Activated CD4-positive, alpha-beta memory T cell treated with anti-CD3 and anti-CD28 coated beads for 36 hours (primary cell): Measurements from ENCODE around the gene DENND6B. TPM values are rescaled to one million over a fixed set of nuclear protein-coding genes. Genes with fewer than 3 reads are reported as not detected.
"Not testable (repeated sequence)": the region's sequence is repeated elsewhere in the genome, so short reads cannot be mapped to it uniquely, and the experiment has no call there.

Experiments used
- CTCF ChIA-PET: fragments of 350-600 bp; sonication (Branson Sonifier 250); formaldehyde crosslinking; loops from one replicate; lab custom pipeline; 2021; ENCODE audit warnings: antibody characterized with exemption, inconsistent platforms; lab: Charles Lee
- POLR2A ChIA-PET: fragments of 350-600 bp; sonication (Branson Sonifier 250); formaldehyde crosslinking; loops from one replicate; lab custom pipeline; 2021; ENCODE audit warnings: antibody characterized with exemption; lab: Charles Lee
- DNase-seq: peaks from one replicate; pipeline ENCODE4 v3.0.0-alpha.2; 2020
- H3K27ac Mint-ChIP-seq: one replicate; pipeline ENCODE4 v1.8.0; 2021; ENCODE audit warnings: mixed read lengths
- H3K27me3 Mint-ChIP-seq: one replicate; pipeline ENCODE4 v1.8.0; 2021; ENCODE audit warnings: mixed read lengths
- H3K36me3 Mint-ChIP-seq: one replicate; pipeline ENCODE4 v1.8.0; 2021; ENCODE audit warnings: mixed read lengths
- H3K4me1 Mint-ChIP-seq: one replicate; pipeline ENCODE4 v1.8.0; 2021; ENCODE audit warnings: low read depth, mixed read lengths
- H3K4me3 Mint-ChIP-seq: one replicate; pipeline ENCODE4 v1.8.0; 2021; ENCODE audit warnings: mild to moderate bottlenecking, mixed read lengths
- H3K9me3 Mint-ChIP-seq: one replicate; pipeline ENCODE4 v1.8.0; 2021; ENCODE audit warnings: mixed read lengths
- intact Hi-C: fragments of 100-400 bp; cut with micrococcal nuclease; formaldehyde crosslinking; loops from one replicate; pipeline ENCODE4 v1.15.1; 2023
- total RNA-seq, 2 experiments: library from RNA; stranded (reverse); gene quantifications; one replicate each; pipeline ENCODE4 v1.2.3, GENCODE V29; 2021

Gene DENND6B
- total RNA-seq, 2 experiments from 2014 or later: 3.5 to 3.6 TPM

DNA sequence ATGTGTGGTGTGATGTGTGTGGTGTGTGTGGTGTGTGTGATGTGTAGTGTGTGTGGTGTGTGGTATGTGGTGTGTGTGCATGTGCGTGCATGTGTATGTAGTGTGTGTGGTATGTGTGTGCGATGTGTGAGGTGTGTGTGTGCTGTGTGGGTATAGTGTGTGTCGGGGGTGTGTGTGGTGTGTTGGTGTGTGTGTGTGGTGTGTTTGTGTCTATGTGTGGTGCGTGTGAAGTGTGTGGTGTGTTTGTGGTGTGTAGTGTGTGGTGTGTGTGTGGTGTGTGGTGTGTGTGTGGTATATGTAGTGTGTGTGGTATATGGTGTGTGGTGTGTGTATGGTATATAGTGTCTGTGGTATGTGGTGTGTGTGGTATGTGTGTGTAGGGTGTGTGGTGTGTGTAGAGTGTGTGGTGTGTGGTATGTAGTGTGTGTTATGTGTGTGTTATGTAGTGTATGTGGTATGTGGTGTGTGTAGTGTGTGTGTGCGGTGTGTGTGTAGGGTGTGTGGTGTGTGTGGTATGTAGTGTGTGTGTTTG lies 11.3 kb upstream of the DENND6B start:
- Mint-ChIP-seq H3K9me3 (no peaks in the 10 kb centered on the region), H3K27ac (no peak overlapping the region), H3K36me3 (no peaks in the 10 kb centered on the region), H3K27me3 (no peaks in the 10 kb centered on the region), H3K4me3 (no peak overlapping the region), H3K4me1 (peaks cover 10% of the 10 kb centered on the region)
- no peak for DNase-seq
- ChIA-PET POLR2A (no interaction called here), CTCF (no interaction called here)
- intact Hi-C loops: no loop called here

DNA sequence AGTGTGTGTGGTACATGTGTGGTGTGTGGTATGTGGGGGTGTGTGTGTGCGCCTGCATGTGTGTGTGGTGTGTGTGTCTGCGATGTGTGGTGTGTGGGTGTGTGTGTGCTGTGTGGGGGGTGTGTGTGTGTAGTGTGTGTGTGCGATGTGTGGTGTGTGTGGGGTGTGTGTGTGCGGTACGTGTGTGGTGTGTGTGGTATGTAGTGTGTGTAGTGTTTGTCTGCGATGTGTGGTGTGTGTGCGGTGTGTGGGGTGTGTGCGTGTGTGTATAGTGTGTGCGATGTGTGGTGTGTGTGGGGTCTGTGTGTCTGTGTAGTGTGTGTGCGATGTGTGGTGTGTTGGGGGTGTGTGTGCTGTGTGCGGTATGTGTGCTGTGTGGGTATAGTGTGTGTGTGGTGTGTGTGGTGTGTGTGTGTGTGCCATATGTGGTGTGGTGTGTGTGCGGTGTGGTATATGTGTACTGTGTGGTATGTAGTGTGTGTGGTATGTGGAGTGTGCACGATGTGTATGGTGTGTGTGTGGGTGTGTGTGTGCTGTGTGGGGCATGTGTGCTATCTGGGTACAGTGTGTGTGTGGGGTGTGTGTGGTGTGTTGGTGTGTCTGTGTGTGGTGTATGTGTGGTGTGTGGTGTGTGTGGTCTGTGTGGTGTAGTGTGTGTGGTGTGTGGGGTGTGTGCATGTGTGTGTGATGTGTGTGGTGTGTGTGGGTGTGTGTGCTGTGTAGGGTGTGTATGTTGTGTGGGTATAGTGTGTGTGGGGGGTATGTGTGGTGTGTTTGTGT lies 10.6 kb upstream of the DENND6B start:
- CTCF ChIA-PET: no interaction called here
- Mint-ChIP-seq H3K27me3 (no peaks in the 10 kb centered on the region), H3K27ac (no peak overlapping the region), H3K4me3 (no peak overlapping the region), H3K36me3 (no peaks in the 10 kb centered on the region), H3K9me3 (no peaks in the 10 kb centered on the region), H3K4me1 (peaks cover 10% of the 10 kb centered on the region)
- POLR2A ChIA-PET: no interaction called here
- intact Hi-C loops: no loop called here
- DNase-seq: no peak

- H3K4me1 Mint-ChIP-seq, H3K36me3 Mint-ChIP-seq, H3K4me3 Mint-ChIP-seq, intact Hi-C loops, H3K27me3 Mint-ChIP-seq, H3K27ac Mint-ChIP-seq, DNase-seq, H3K9me3 Mint-ChIP-seq: not testable (repeated sequence)
- ChIA-PET CTCF (interaction anchor here (0.7 to 1.9 kb wide), 3 partner anchors 58 to 92 kb away, joined by 3 to 7 read pairs (median 3); no protein-coding TSS in a partner anchor), POLR2A (interaction anchor here (0.6 kb wide), 1 partner anchor 327 kb away, joined by 3 read pairs; no protein-coding TSS in a partner anchor)
Observed at GRCh38 chr22:50334433-50334832, 7.6 kb upstream of the DENND6B start.

GRCh38 chr22:50329236-50329635 lies 2.4 kb upstream of the DENND6B start:
- no peaks in the 10 kb centered on the region for H3K36me3 Mint-ChIP-seq
- H3K4me3 Mint-ChIP-seq: peak overlapping the region; percentile 4
- POLR2A ChIA-PET: interaction anchor here (0.6 kb wide), 1 partner anchor 213 kb away, joined by 5 read pairs; no protein-coding TSS in a partner anchor
- no peaks in the 10 kb centered on the region for H3K9me3 Mint-ChIP-seq
- no peak for DNase-seq
- CTCF ChIA-PET: interaction anchor here (0.6 to 6.0 kb wide), 5 partner anchors 9 to 77 kb away, joined by 3 to 33 read pairs (median 13); no protein-coding TSS in a partner anchor
- peaks cover 10% of the 10 kb centered on the region for H3K4me1 Mint-ChIP-seq
- intact Hi-C loops: loop anchor here (2.0 kb wide), 1 partner anchor 14 kb away; the partner anchor contains the start of gene PPP6R2
- no peak overlapping the region for H3K27ac Mint-ChIP-seq
- peaks cover 7% of the 10 kb centered on the region for H3K27me3 Mint-ChIP-seq

GRCh38 chr22:50327711-50328019 lies 853 bp upstream of the DENND6B start:
- Mint-ChIP-seq H3K9me3 (no peaks in the 10 kb centered on the region), H3K36me3 (no peaks in the 10 kb centered on the region), H3K4me3 (peak overlapping the region; percentile 73), H3K27ac (no peak overlapping the region), H3K27me3 (peaks cover 7% of the 10 kb centered on the region), H3K4me1 (peaks cover 10% of the 10 kb centered on the region)
- intact Hi-C loops: loop anchor here (1.0 to 2.0 kb wide), 2 partner anchors 15 to 51 kb away; partner anchors contain the start of gene PPP6R2
- ChIA-PET CTCF (interaction anchor here (0.6 to 6.0 kb wide), 17 partner anchors 8 to 87 kb away, joined by 3 to 33 read pairs (median 6); partner anchors contain the start of genes HDAC10 and TUBGCP6), POLR2A (no interaction called here)
- no peak for DNase-seq

GRCh38 chr22:50326225-50326955 lies 422 bp downstream of the DENND6B start:
- H3K9me3 Mint-ChIP-seq: no peaks in the 10 kb centered on the region
- ChIA-PET POLR2A (interaction anchor here (0.9 kb wide), 1 partner anchor 59 kb away, joined by 3 read pairs; no protein-coding TSS in a partner anchor), CTCF (interaction anchor here (0.7 to 6.0 kb wide), 14 partner anchors 9 to 213 kb away, joined by 3 to 33 read pairs (median 4); partner anchors contain the start of genes PLXNB2 and TYMP)
- no peak overlapping the region for H3K27ac Mint-ChIP-seq
- no peaks in the 10 kb centered on the region for H3K36me3 Mint-ChIP-seq
- peak overlapping the region; percentile 70 for H3K4me3 Mint-ChIP-seq
- H3K4me1 Mint-ChIP-seq: peaks cover 10% of the 10 kb centered on the region
- H3K27me3 Mint-ChIP-seq: peaks cover 7% of the 10 kb centered on the region
- DNase-seq: no peak
- intact Hi-C loops: no loop called here

GRCh38 chr22:50325444-50326224 lies 1.2 kb downstream of the DENND6B start:
- Mint-ChIP-seq H3K4me1 (peaks cover 10% of the 10 kb centered on the region), H3K27me3 (peaks cover 2% of the 10 kb centered on the region), H3K4me3 (peak overlapping the region; percentile 70), H3K36me3 (no peaks in the 10 kb centered on the region), H3K9me3 (no peaks in the 10 kb centered on the region), H3K27ac (no peak overlapping the region)
- no peak for DNase-seq
- ChIA-PET POLR2A (interaction anchor here (0.9 kb wide), 1 partner anchor 59 kb away, joined by 3 read pairs; no protein-coding TSS in a partner anchor), CTCF (interaction anchor here (0.7 to 6.0 kb wide), 9 partner anchors 10 to 172 kb away, joined by 3 to 33 read pairs (median 4); partner anchors contain the start of genes HDAC10 and PLXNB2)
- intact Hi-C loops: no loop called here

DNA sequence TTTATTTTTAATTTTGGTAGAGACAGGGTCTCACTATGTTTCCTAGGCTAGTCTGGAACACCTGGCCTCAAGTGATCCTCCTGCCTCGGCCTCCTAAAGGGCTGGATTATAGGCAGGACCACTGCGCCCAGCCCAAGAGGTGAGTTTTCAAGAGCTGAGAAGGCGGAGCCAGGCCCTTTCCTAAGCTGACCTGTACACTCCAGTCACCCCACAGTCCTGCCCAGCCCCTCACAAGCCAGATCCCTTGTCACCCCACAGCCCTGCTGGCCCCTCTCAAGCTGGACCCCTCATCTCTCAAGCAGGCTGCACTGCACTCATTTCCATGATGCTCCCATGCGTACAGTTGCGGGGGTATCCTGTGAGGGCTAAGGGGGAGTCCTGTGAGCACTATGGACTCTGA lies 2.9 kb downstream of the DENND6B start:
- peaks cover 7% of the 10 kb centered on the region for H3K4me1 Mint-ChIP-seq
- H3K9me3 Mint-ChIP-seq: no peaks in the 10 kb centered on the region
- POLR2A ChIA-PET: interaction anchor here (0.7 kb wide), 1 partner anchor 15 kb away, joined by 3 read pairs; no protein-coding TSS in a partner anchor
- H3K4me3 Mint-ChIP-seq: no peak overlapping the region
- CTCF ChIA-PET: interaction anchor here (1.5 to 6.0 kb wide), 3 partner anchors 8 to 47 kb away, joined by 4 to 33 read pairs (median 7); no protein-coding TSS in a partner anchor
- no peaks in the 10 kb centered on the region for H3K36me3 Mint-ChIP-seq
- intact Hi-C loops: no loop called here
- H3K27ac Mint-ChIP-seq: no peak overlapping the region
- DNase-seq: no peak
- H3K27me3 Mint-ChIP-seq: no peaks in the 10 kb centered on the region

DNA sequence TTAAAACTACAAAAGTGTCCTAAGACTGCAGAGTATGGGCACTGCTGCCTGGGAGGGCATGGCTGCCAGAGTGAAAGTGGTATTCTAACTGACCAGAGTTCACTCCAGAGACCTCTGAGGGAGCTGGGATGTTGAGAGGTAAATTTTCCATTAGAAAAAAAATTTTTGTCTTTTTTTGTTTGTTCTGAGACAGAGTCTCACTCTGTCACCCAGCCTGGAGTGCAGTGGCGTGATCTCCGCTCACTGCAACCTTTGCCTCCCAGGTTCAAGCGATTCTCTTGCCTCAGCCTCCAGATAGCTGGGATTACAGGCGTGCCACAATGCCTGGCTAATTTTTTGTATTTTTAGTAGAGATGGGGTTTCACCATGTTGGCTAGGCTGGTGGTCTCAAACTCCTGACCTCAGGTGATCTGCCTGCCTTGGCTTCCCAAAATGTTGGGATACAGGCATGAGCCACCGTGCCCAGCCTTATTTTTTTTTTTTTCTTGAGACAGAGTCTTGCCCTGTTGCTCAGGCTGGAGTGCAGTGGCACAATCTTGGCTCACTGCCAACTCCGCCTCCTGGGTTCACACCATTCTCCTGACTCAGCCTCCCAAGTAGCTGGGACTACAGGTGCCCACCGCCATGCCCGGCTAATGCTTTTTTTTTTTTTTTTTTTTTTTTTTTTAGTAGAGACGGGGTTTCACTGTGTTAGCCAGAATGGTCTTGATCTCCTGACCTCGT lies 4.3 kb downstream of the DENND6B start:
- CTCF ChIA-PET: interaction anchor here (1.5 to 1.8 kb wide), 3 partner anchors 20 to 51 kb away, joined by 4 to 7 read pairs (median 5); no protein-coding TSS in a partner anchor

DNA sequence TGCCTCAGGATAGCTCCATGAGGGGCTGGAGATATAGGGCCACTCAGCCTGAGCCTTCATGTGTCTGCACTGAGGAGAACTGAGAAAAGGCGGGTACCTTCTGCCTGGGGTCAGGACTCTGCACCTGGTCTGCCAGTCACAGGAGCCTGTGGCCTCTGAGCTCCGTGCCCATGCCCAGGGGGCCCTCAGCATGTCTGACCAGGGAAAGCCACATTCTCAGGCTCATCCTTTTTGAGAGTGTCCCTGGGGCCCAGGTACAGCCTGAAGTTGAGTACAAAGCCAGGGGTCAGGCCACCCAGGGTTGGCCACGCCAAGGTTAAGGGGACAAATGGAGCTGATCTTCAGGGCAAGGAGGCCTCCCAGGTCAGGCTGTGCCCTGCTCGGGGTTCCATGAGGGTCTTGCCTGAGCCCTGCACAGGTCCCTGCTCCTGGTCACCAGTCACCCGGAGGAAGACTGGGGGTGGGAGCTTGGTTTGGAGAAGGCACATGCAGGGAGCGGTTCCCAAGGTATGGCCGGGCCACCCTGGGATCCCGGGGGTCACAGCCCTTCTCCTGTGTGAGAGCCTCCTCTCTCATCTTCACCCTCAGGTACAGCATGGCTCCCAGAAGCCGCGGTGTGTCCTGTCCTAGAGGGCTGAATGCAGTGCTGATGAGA lies 6.0 kb downstream of the DENND6B start:
- Mint-ChIP-seq H3K36me3 (no peaks in the 10 kb centered on the region), H3K4me1 (peaks cover under 1% of the 10 kb centered on the region), H3K27me3 (no peaks in the 10 kb centered on the region), H3K4me3 (no peak overlapping the region), H3K9me3 (no peaks in the 10 kb centered on the region), H3K27ac (no peak overlapping the region)
- CTCF ChIA-PET: interaction anchor here (1.6 to 1.8 kb wide), 3 partner anchors 22 to 49 kb away, joined by 3 to 5 read pairs (median 4); no protein-coding TSS in a partner anchor
- POLR2A ChIA-PET: no interaction called here
- intact Hi-C loops: no loop called here
- DNase-seq: no peak

More for the DNA sequence above, 4.3 kb downstream of the DENND6B start:
- DNase-seq, POLR2A ChIA-PET, H3K36me3 Mint-ChIP-seq, H3K4me3 Mint-ChIP-seq, H3K4me1 Mint-ChIP-seq, H3K27ac Mint-ChIP-seq, H3K27me3 Mint-ChIP-seq, intact Hi-C loops, H3K9me3 Mint-ChIP-seq: not testable (repeated sequence)
